OCI-LY3 (cell line): ENCODE measurements around the gene VAC14.

Source experiments
- CTCF ChIP-seq: fragments of 200-600, 300-600 bp; sonication (generic); IDR thresholded peaks from 2 replicates; pipeline ENCODE4 v1.5.1; 2014; ENCODE audit warnings: antibody characterized with exemption, low read length, low read depth
- EZH2phosphoT487 ChIP-seq: fragments of 200-600 bp; shearing (Covaris generic); IDR thresholded peaks from 2 replicates; pipeline ENCODE4 v1.6.1; 2018; ENCODE audit warnings: antibody characterized with exemption, mixed run types, low read depth

DNA sequence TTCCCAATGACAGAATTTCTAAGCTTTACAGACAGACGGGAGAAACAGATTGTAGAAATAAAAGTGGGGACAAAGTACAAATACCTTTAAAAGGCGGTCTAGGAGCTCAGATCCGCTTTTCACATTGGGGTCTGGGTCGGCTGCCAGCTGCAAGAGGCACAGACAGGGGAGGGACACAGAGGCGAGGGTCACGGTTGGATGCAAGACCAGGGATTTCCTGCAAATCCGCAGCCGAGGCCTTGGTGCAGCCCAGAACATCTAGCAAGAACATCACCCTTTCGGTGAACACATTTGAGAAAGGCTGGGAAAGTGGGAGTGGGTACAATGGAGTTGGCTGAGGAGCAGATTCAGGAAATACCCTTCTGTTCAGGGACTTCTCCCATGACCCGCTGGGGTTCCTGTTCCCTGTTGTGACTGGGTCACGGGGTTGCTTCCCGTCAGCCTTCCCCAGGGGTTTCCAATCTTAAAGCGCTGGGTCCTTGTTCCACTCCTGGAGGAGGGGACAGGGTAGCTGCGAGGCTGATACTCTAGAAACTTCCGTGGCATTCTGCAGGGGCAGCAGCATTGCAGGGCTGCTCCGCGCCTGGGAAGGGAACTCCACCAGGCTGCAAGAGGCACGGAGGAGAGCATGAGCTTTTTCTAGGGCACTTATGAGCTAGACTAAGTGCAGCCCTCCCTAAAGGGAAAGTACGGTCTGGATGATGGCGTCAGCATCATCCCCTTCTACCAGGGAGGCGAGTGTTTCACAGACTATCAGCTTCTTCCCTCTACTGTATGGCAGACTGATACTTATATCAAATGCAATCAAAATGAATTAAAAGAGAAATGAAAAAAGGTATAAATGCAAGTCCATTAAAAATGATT is 16.0 kb downstream of the VAC14 start:
- TF ChIP-seq CTCF, result no peak
- TF ChIP-seq EZH2phosphoT487, result no peak
